Measurements from ENCODE around the gene CNNM1. TPM values are rescaled to one million over a fixed set of nuclear protein-coding genes. Genes with fewer than 3 reads are reported as not detected.

Gene CNNM1
- total RNA-seq, 1 donor from 2014 or later: 2.5 TPM

GRCh38 chr10:99374972-99375371 is 45.8 kb downstream of the CNNM1 start:
- H2AFZ ChIP-seq (ENCODE audit: low read depth, low read length): no peak overlapping the region
- H3K9me3 ChIP-seq (ENCODE audit: insufficient read depth, low read depth, low read length): no peaks in the 10 kb centered on the region
- TF ChIP-seq EZH2 (IDR thresholded peaks at IDR 0.05; ENCODE audit: insufficient read depth, low read length): no peak
- TF ChIP-seq, protein P1, sequence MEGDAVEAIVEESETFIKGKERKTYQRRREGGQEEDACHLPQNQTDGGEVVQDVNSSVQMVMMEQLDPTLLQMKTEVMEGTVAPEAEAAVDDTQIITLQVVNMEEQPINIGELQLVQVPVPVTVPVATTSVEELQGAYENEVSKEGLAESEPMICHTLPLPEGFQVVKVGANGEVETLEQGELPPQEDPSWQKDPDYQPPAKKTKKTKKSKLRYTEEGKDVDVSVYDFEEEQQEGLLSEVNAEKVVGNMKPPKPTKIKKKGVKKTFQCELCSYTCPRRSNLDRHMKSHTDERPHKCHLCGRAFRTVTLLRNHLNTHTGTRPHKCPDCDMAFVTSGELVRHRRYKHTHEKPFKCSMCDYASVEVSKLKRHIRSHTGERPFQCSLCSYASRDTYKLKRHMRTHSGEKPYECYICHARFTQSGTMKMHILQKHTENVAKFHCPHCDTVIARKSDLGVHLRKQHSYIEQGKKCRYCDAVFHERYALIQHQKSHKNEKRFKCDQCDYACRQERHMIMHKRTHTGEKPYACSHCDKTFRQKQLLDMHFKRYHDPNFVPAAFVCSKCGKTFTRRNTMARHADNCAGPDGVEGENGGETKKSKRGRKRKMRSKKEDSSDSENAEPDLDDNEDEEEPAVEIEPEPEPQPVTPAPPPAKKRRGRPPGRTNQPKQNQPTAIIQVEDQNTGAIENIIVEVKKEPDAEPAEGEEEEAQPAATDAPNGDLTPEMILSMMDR (IDR thresholded peaks at IDR 0.05; ENCODE audit: insufficient read depth, low read depth, low read length): no peak
- H3K79me2 ChIP-seq (ENCODE audit: insufficient read depth, low read length): no peaks in the 10 kb centered on the region
- no peak overlapping the region for H3K27ac ChIP-seq (ENCODE audit: low read depth, low read length)
- no peaks in the 10 kb centered on the region for H3K36me3 ChIP-seq (ENCODE audit: insufficient read depth, low read length)
- peaks cover 10% of the 10 kb centered on the region for H3K4me1 ChIP-seq (ENCODE audit: insufficient read depth, low read length)
- H3K4me1 Mint-ChIP-seq (ENCODE audit: low read depth, unreplicated experiment): peaks cover 24% of the 10 kb centered on the region
- no peak overlapping the region for H3K9ac ChIP-seq (ENCODE audit: low read length)
- H3K4me3 ChIP-seq (ENCODE audit: insufficient read depth, low read depth, low read length): no peak overlapping the region
- FAIRE-seq (no peak), DNase-seq (ENCODE audit: low read depth) (no peak)
- H3K36me3 Mint-ChIP-seq (ENCODE audit: low read depth, unreplicated experiment): no peaks in the 10 kb centered on the region
- H3K27me3 Mint-ChIP-seq (ENCODE audit: low read depth, unreplicated experiment): no peaks in the 10 kb centered on the region
- H4K20me1 ChIP-seq (ENCODE audit: insufficient read depth, low read length): no peaks in the 10 kb centered on the region
- H3K27ac Mint-ChIP-seq (ENCODE audit: unreplicated experiment): no peak overlapping the region
- peaks cover 2% of the 10 kb centered on the region for H3K27me3 ChIP-seq (ENCODE audit: insufficient read depth, low read length)
- no peak overlapping the region for H3K4me3 Mint-ChIP-seq (ENCODE audit: unreplicated experiment)
- peaks cover 2% of the 10 kb centered on the region for H3K9me3 Mint-ChIP-seq (ENCODE audit: unreplicated experiment)
- H3K4me2 ChIP-seq (ENCODE audit: low read length): peak overlapping the region; percentile 6

DNA sequence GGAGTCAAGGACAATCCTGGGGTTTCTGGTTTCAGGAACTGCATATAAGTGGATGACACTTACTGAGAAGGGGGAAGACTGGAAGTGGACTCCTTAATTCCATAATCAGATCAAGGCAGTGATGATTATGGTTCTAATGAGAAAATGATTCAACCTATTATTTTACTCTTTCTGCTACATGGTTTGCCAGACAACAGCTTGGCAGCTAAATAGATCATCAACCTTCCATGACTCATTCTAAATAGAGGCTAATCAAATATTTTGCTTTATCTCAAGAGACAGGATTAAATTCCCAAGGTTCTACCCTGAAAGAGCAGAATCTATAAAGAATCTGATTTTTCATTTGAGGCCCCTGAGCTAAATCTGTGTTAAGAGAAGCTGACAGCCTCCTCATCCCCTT is 46.3 kb downstream of the CNNM1 start:
- Mint-ChIP-seq H3K36me3 (ENCODE audit: low read depth, unreplicated experiment) (no peaks in the 10 kb centered on the region), H3K27ac (ENCODE audit: unreplicated experiment) (no peak overlapping the region), H3K4me1 (ENCODE audit: low read depth, unreplicated experiment) (peaks cover 23% of the 10 kb centered on the region), H3K27me3 (ENCODE audit: low read depth, unreplicated experiment) (no peaks in the 10 kb centered on the region), H3K9me3 (ENCODE audit: unreplicated experiment) (peaks cover 5% of the 10 kb centered on the region), H3K4me3 (ENCODE audit: unreplicated experiment) (no peak overlapping the region)
- FAIRE-seq: no peak
- DNase-seq (ENCODE audit: low read depth): peak; percentile 10
- TF ChIP-seq, protein P1 (IDR thresholded peaks at IDR 0.05; ENCODE audit: insufficient read depth, low read depth, low read length): no peak
- no peak for TF ChIP-seq EZH2 (IDR thresholded peaks at IDR 0.05; ENCODE audit: insufficient read depth, low read length)
- Histone ChIP-seq H3K4me1 (ENCODE audit: insufficient read depth, low read length) (peaks cover 10% of the 10 kb centered on the region), H3K36me3 (ENCODE audit: insufficient read depth, low read length) (no peaks in the 10 kb centered on the region), H2AFZ (ENCODE audit: low read depth, low read length) (no peak overlapping the region), H3K9ac (ENCODE audit: low read length) (no peak overlapping the region), H3K27me3 (ENCODE audit: insufficient read depth, low read length) (peaks cover 2% of the 10 kb centered on the region), H3K79me2 (ENCODE audit: insufficient read depth, low read length) (no peaks in the 10 kb centered on the region), H3K4me3 (ENCODE audit: insufficient read depth, low read depth, low read length) (no peak overlapping the region), H3K27ac (ENCODE audit: low read depth, low read length) (no peak overlapping the region), H4K20me1 (ENCODE audit: insufficient read depth, low read length) (no peaks in the 10 kb centered on the region), H3K4me2 (ENCODE audit: low read length) (peak overlapping the region; percentile 6), H3K9me3 (ENCODE audit: insufficient read depth, low read depth, low read length) (no peaks in the 10 kb centered on the region)

DNA sequence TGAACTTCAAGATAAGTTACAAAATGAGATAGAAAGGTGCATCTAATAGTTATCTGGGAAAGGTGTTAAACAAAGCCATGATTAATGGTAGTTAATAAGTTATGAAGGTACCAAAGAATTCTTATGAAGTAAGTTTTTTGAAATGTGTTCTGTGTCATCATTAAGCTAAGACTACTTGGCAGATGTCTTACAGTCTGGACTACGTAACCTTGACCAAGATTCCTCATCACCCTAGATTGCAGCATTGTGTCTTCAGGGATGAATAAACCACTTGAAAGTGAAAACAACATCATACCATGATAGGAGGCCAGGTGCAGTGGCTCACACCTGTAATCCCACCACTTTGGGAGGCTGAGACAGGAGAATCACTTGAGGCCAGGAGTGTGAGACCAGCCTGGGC is 53.0 kb downstream of the CNNM1 start:
- no peak overlapping the region for H3K9ac ChIP-seq (ENCODE audit: low read length)
- no peaks in the 10 kb centered on the region for H3K36me3 ChIP-seq (ENCODE audit: insufficient read depth, low read length)
- no peaks in the 10 kb centered on the region for H3K36me3 Mint-ChIP-seq (ENCODE audit: low read depth, unreplicated experiment)
- TF ChIP-seq, protein P1 (IDR thresholded peaks at IDR 0.05; ENCODE audit: insufficient read depth, low read depth, low read length): no peak
- TF ChIP-seq EZH2 (IDR thresholded peaks at IDR 0.05; ENCODE audit: insufficient read depth, low read length): no peak
- DNase-seq (ENCODE audit: low read depth): no peak
- no peak overlapping the region for H3K4me3 ChIP-seq (ENCODE audit: insufficient read depth, low read depth, low read length)
- no peaks in the 10 kb centered on the region for H3K4me1 Mint-ChIP-seq (ENCODE audit: low read depth, unreplicated experiment)
- peaks cover 3% of the 10 kb centered on the region for H3K9me3 Mint-ChIP-seq (ENCODE audit: unreplicated experiment)
- H3K27me3 ChIP-seq (ENCODE audit: insufficient read depth, low read length): peaks cover 6% of the 10 kb centered on the region
- no peaks in the 10 kb centered on the region for H3K9me3 ChIP-seq (ENCODE audit: insufficient read depth, low read depth, low read length)
- H3K27ac ChIP-seq (ENCODE audit: low read depth, low read length): no peak overlapping the region
- no peak for FAIRE-seq
- H4K20me1 ChIP-seq (ENCODE audit: insufficient read depth, low read length): no peaks in the 10 kb centered on the region
- no peaks in the 10 kb centered on the region for H3K4me1 ChIP-seq (ENCODE audit: insufficient read depth, low read length)
- H3K27me3 Mint-ChIP-seq (ENCODE audit: low read depth, unreplicated experiment): peaks cover 4% of the 10 kb centered on the region
- H3K27ac Mint-ChIP-seq (ENCODE audit: unreplicated experiment): no peak overlapping the region
- H3K4me3 Mint-ChIP-seq (ENCODE audit: unreplicated experiment): no peak overlapping the region
- H3K4me2 ChIP-seq (ENCODE audit: low read length): no peak overlapping the region
- no peaks in the 10 kb centered on the region for H3K79me2 ChIP-seq (ENCODE audit: insufficient read depth, low read length)
- no peak overlapping the region for H2AFZ ChIP-seq (ENCODE audit: low read depth, low read length)

All from astrocyte (in vitro differentiated cells and primary cell).